ENCODE results near the gene DSPP. TPM values are rescaled to one million over a fixed set of nuclear protein-coding genes. Genes with fewer than 3 reads are reported as not detected.

Gene DSPP
- polyA plus RNA-seq, 1 donor, result 0.03 TPM

- DNase-seq, result no peak
Measured at GRCh38 chr4:87631668-87632067, 23.3 kb downstream of the DSPP start.

- no peak for DNase-seq
Measured at GRCh38 chr4:87632469-87632868, 24.1 kb downstream of the DSPP start.

- peak; percentile 15 for DNase-seq
Measured at GRCh38 chr4:87633243-87633642, 24.9 kb downstream of the DSPP start.

- no peak for DNase-seq
Measured at GRCh38 chr4:87644286-87644685, 36.0 kb downstream of the DSPP start.

GRCh38 chr4:87649980-87650379 is 41.7 kb downstream of the DSPP start, which contains the start of gene DMP1:
TSS of gene DMP1 (plus strand) at chr4:87650280. CDS start at chr4:87656493, 6,213 bp downstream.
- DNase-seq, result no peak

- DNase-seq, result no peak
Measured at GRCh38 chr4:87650938-87651337, 42.6 kb downstream of the DSPP start.

GRCh38 chr4:87651941-87652340 is 43.6 kb downstream of the DSPP start:
- no peak for DNase-seq

GRCh38 chr4:87654487-87655044 is 46.2 kb downstream of the DSPP start:
- DNase-seq, result no peak

GRCh38 chr4:87657525-87657924 is 49.2 kb downstream of the DSPP start:
- no peak for DNase-seq

- no peak for DNase-seq
Measured at GRCh38 chr4:87659247-87659931, 51.1 kb downstream of the DSPP start.

- no peak for DNase-seq
Measured at GRCh38 chr4:87662871-87663270, 54.5 kb downstream of the DSPP start.

Other genes with a start within 250 kb of the DSPP start
- 64.7 TPM for gene HSD17B11, start 217.3 kb upstream of the DSPP start, polyA plus RNA-seq (ENCODE audit: insufficient read length)
- gene NUDT9, start 186.0 kb upstream of the DSPP start, polyA plus RNA-seq (ENCODE audit: insufficient read length), result 73.0 TPM
- gene SPARCL1, start 79.2 kb upstream of the DSPP start, polyA plus RNA-seq (ENCODE audit: insufficient read length), result 9.2 TPM
- 0.07 TPM for gene DMP1, start 41.8 kb downstream of the DSPP start, polyA plus RNA-seq (ENCODE audit: insufficient read length)
- not detected for gene IBSP, start 191.0 kb downstream of the DSPP start, polyA plus RNA-seq (ENCODE audit: insufficient read length)
- not detected for gene MEPE, start 224.4 kb downstream of the DSPP start, polyA plus RNA-seq (ENCODE audit: insufficient read length)

Measured in left kidney (tissue), 2 donors.